Effector memory CD4-positive, alpha-beta T cell (primary cell): ENCODE data around the gene IARS1.

Experiments
- DNase-seq, 3 donors: peaks; one replicate each; pipeline ENCODE4 v3.0.0-alpha.2; 2020
- H3K27ac ChIP-seq: 2 replicates; pipeline ENCODE4 v1.7.0; 2013; ENCODE audit warnings: mild to moderate bottlenecking, low read length, moderate library complexity; ENCODE audit not compliant: insufficient read depth, poor library complexity, severe bottlenecking
- H3K27me3 ChIP-seq: replicated peaks from 2 replicates; pipeline ENCODE4 v1.7.0; 2013; ENCODE audit warnings: mild to moderate bottlenecking, low read length; ENCODE audit not compliant: insufficient read depth, control insufficient read depth, poor library complexity, severe bottlenecking
- H3K36me3 ChIP-seq: 2 replicates; pipeline ENCODE4 v1.7.0; 2013; ENCODE audit warnings: mild to moderate bottlenecking, low read length, moderate library complexity; ENCODE audit not compliant: control insufficient read depth, insufficient read depth
- H3K4me1 ChIP-seq: 2 replicates; pipeline ENCODE4 v1.7.0; 2013; ENCODE audit warnings: low read length, mild to moderate bottlenecking; ENCODE audit not compliant: control insufficient read depth, insufficient read depth, poor library complexity, severe bottlenecking
- H3K4me3 ChIP-seq: 2 replicates; pipeline ENCODE4 v1.7.0; 2013; ENCODE audit warnings: low read length, low read depth, mild to moderate bottlenecking; ENCODE audit not compliant: insufficient read depth, poor library complexity, severe bottlenecking
- H3K9me3 ChIP-seq: 2 replicates; pipeline ENCODE4 v1.7.0; 2013; ENCODE audit warnings: mild to moderate bottlenecking, low read length, moderate library complexity; ENCODE audit not compliant: control insufficient read depth

The IARS1 gene

DNA sequence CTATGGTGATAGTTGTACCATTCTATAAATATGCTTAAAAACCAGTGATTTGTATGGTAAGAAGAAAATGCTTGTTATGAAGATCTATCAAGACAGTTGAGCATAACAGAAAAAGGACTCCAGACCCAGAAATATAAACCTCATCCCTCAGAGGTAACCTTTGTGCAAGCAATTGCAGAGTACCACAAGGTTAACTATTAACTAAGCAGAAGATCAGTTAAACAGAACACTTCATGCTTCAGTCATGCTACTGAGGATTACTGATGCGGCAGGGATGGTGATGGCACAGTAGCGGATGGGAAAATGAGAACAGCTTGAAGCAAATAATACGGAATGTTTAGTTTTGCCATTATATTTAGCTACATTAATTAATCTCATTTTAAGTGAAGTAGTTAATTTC is 45.5 kb downstream of the IARS1 start:
- Histone ChIP-seq H3K27ac (no peak overlapping the region), H3K36me3 (peaks cover 96% of the 10 kb centered on the region), H3K4me1 (no peaks in the 10 kb centered on the region), H3K27me3 (no peaks in the 10 kb centered on the region), H3K9me3 (no peaks in the 10 kb centered on the region), H3K4me3 (no peak overlapping the region)
- no peak for DNase-seq

DNA sequence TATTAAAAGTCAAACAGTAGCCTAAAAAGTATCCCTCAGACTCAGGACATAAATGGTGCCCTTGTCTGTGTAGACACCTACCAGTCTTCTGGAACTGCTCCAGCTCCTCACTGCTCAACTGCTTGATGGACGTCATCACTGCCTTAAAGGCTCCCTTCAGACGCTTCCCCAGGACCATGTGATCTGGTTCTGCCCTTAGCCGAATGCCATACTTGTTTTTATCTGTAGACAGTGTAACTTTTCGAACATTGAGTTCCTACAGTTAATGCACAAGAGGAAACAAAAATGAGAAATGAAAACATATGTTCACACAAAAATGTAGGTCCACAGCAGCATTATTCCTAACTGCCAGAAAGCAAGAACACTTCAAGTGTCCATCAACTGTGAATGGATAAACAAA is 46.2 kb downstream of the IARS1 start:
- no peaks in the 10 kb centered on the region for H3K9me3 ChIP-seq
- H3K27me3 ChIP-seq, result no peaks in the 10 kb centered on the region
- H3K36me3 ChIP-seq, result peaks cover 96% of the 10 kb centered on the region
- H3K4me1 ChIP-seq, result no peaks in the 10 kb centered on the region
- no peak for DNase-seq
- no peak overlapping the region for H3K27ac ChIP-seq
- no peak overlapping the region for H3K4me3 ChIP-seq

DNA sequence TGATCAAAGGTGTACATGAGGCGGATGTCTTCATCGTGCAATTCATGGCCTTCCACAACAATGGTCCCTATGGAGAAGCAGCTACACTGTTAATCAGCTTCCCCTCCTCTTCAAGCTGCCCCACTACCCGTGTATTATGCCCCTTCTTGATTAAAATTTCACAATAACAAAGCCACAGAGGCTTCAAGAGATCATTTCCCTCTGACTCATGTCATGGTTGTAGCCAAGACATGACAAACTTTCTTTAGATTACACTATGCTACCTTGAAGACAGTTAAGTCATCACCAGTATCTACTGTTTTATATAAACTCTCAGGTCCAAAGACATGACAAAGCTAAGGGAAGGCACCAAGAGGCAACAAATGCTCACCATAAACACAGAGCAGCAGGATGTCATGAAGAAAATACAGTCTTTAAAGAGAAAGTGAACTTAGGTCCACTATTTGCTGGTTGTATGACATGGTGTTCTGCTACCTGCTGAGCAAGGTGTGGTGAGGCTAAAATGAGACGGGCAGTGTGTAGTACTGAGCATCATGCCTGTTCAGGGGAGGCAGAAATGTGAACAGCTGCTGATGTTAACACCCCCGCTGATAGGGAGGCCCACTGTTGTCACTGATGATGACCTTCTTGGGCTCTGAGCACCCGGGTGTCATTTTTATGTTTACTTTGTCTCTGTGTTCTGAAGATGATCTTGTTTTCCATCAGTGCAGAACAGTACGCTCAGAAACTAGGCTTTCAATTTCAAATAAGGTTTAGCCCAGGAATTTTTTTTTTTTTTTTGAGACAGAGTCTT is 48.3 kb downstream of the IARS1 start:
- Histone ChIP-seq H3K27ac (no peak overlapping the region), H3K4me1 (no peaks in the 10 kb centered on the region), H3K36me3 (peaks cover 96% of the 10 kb centered on the region), H3K4me3 (no peak overlapping the region), H3K27me3 (no peaks in the 10 kb centered on the region), H3K9me3 (no peaks in the 10 kb centered on the region)
- no peak for DNase-seq
